ENCODE data around the gene SPATA12. TPM values are rescaled to one million over a fixed set of nuclear protein-coding genes. Genes with fewer than 3 reads are reported as not detected.

SPATA12 gene
- total and polyA plus RNA-seq, 2 donors (not counting 3 experiments of a cell fraction or from before 2014, with no cell fraction given) = 0.18 TPM; not detected in 1

DNA sequence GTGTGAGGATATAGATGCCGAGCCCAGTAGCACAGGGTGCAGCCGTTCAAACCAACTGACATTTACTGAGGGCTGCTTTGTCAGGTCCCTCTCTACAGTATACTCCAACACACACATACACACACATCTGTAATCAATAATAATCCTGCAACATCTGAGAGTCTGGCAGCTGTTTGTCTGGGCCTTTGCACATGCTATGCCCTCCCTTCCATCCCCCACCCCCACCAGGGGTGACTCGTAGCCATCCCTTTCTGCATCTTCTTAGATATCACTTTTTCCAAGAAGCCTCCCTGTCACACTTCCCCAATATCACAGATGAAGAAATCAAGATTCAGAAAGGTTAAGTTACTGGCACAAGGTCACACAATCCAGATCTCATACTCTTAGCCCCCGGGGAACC, 13.7 kb downstream of the SPATA12 start:
- intact Hi-C loops (cut with micrococcal nuclease) = no loop called here
- peaks cover 7% of the 10 kb centered on the region for H3K4me1 ChIP-seq (ENCODE audit: control insufficient read depth, extremely low read depth, insufficient read depth, low read length)

More for the DNA sequence above, 13.7 kb downstream of the SPATA12 start:
- peaks cover 2 to 3% of the 10 kb centered on the region in 2 experiments for H3K27me3 ChIP-seq (ENCODE audit: control insufficient read depth in 2 of 2, insufficient read depth in 2 of 2, low read length in 2 of 2)
- no peak overlapping the region for H3K9ac ChIP-seq (replicated peaks; ENCODE audit: extremely low read depth, insufficient read depth, low read length)
- H3K9me1 ChIP-seq (replicated peaks; ENCODE audit: control insufficient read depth, extremely low read depth, insufficient read depth, low read length) = no peaks in the 10 kb centered on the region
- FAIRE-seq (no peak), DNase-seq (ENCODE audit: low read depth, low spot score) (no peak)
- no peaks in the 10 kb centered on the region for H3K36me3 ChIP-seq (ENCODE audit: control insufficient read depth in 2 of 2, extremely low read depth in 1 of 2, insufficient read depth in 2 of 2, low read length in 2 of 2)
- ChIA-PET CTCF (no interaction called here), POLR2A (no interaction called here)
- no TSS peak for BruUV-seq (replicated peaks)
- no peak overlapping the region for H2AFZ ChIP-seq (ENCODE audit: low read depth, low read length)
- no peaks in the 10 kb centered on the region for H3K9me3 ChIP-seq (replicated peaks; ENCODE audit: control insufficient read depth, insufficient read depth, low read length)
- H3K79me2 ChIP-seq (ENCODE audit: control insufficient read depth, insufficient read depth, low read length) = no peaks in the 10 kb centered on the region
- dilution Hi-C loops (cut with MboI; ENCODE audit: extremely low pct_ligation_motif_present, low sequenced_read_pairs) = no loop called here
- no peak for TF ChIP-seq JUN (IDR thresholded peaks at IDR 0.05; ENCODE audit: borderline replicate concordance, insufficient read depth, insufficient read length, low read depth)
- no peak for TF ChIP-seq FOS (IDR thresholded peaks at IDR 0.05; ENCODE audit: borderline replicate concordance, insufficient read depth, low read length)
- TF ChIP-seq GATA2 (IDR thresholded peaks at IDR 0.05; ENCODE audit: insufficient read depth, insufficient read length, low read depth, low read length) = no peak
- TF ChIP-seq MYC (IDR thresholded peaks at IDR 0.05; ENCODE audit: low read depth, low read length) = no peak
- TF ChIP-seq CTCF (IDR thresholded peaks at IDR 0.05; ENCODE audit: extremely low read depth in 1 of 2, insufficient read depth in 1 of 2, low read depth in 1 of 2, low read length in 2 of 2) = no peak
- no peak for TF ChIP-seq MAX (IDR thresholded peaks at IDR 0.05; ENCODE audit: insufficient read depth, insufficient read length)
- TF ChIP-seq POLR2A (IDR thresholded peaks at IDR 0.05; ENCODE audit: low read depth, low read length) = no peak
- no peak for TF ChIP-seq EZH2 (IDR thresholded peaks at IDR 0.05; ENCODE audit: borderline replicate concordance, low read depth, low read length, severe bottlenecking)
- TF ChIP-seq POLR2AphosphoS5 (IDR thresholded peaks at IDR 0.05; ENCODE audit: insufficient read depth, low read depth, low read length) = no peak
- H4K20me1 ChIP-seq (replicated peaks; ENCODE audit: control insufficient read depth, extremely low read depth, insufficient read depth, low read length) = no peaks in the 10 kb centered on the region
- H3K27ac ChIP-seq (ENCODE audit: insufficient read depth, low read depth, low read length) = no peak overlapping the region
- H3K4me2 ChIP-seq (ENCODE audit: insufficient read depth, low read length) = no peak overlapping the region
- H3K4me3 ChIP-seq (replicated peaks in 1 of 3; ENCODE audit: insufficient read depth in 1 of 3, low read depth in 1 of 3, low read length in 3 of 3) = no peak overlapping the region

All from endothelial cell of umbilical vein (primary cell).